Stimulated activated CD4-positive, alpha-beta T cell treated with anti-CD3 and anti-CD28 coated beads, Interleukin-1b, Interleukin-23, amount 100 ng/mL, for 1 hour (primary cell): ENCODE data around the gene SLC9A7.

ENCODE experiments used
- DNase-seq, 2 donors: peaks; one replicate each; pipeline ENCODE4 v3.0.0-alpha.2; 2020; ENCODE audit warnings: low read depth in 2 of 2

The SLC9A7 gene

DNA sequence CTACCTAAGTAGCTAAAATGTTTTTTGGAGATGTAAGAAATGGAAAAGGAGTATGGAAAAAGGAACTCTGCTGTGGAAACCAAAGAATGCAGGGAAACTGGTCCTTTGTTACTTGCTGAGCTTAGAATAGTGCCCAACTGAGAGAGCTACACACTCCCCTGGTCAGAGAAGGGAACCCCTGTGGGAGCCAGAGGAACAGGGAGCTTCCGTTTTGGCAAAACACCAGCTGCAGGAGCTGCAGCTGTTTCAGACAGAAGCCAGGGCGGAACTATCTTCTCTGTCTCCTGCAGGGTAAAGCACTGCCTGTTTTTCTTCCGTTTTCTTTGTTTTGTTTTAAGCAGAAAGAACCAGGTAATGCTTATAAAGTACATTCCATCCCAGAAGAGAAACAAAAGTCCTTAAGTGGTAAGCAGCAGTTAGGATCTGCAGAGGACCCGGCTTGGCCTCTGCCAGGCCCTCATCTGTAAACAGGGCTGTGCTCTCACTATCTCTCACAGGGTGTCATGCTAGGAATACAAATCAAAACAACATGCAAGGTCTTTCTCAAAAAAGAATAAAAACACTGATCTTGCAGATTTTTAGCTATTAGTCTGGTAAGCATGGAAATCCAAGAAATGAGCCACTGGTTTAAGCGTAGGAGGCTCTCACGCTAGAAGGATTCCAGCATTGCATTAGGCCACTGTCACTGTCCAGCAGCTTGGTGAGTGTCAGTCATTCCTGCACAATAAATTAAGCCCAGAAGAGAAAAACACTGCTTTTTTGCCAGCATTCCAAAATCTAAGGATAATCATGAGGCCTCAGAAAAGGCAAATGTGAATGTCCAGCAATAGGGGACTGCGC, 109.3 kb downstream of the SLC9A7 start:
- no peak for DNase-seq

DNA sequence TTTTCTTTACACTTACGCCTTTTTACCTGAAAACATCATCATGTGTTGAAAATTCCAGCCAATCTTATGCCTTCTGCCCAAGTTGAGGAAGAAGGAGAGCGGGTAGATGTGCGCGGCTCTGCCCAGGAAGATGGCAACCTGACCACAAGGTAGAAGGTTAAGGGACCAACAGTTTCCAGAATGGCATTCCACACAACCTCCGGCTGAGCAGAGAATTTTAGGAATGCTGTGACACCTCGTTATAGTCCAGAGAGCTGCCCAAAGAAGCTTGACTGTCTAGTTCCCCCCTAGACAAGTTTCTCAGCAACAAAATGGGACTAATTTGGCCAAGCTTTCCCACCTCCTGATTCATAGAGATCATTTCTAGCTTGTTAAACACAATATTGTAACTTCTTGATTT, 110.3 kb downstream of the SLC9A7 start:
- no peak for DNase-seq

DNA sequence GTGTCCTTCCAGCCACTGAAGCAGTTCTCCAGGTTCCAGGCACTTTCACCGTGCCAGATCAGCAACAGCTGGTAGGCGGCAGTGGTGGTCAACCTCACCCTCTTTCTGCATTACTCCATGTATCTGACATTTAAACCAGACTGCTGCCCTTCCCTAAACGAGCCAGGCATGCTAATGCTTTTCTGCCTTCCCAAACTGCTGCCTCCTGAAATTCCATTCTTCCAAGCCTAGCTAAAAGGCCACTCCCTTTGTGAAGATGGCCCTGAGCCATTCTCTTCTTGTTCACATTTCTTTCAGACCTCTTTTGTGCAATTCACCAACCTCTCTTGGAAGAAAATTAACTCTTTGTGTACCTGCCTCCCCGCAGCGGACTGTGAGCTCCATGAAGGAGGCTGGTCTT, 111.7 kb downstream of the SLC9A7 start:
- DNase-seq = no peak

DNA sequence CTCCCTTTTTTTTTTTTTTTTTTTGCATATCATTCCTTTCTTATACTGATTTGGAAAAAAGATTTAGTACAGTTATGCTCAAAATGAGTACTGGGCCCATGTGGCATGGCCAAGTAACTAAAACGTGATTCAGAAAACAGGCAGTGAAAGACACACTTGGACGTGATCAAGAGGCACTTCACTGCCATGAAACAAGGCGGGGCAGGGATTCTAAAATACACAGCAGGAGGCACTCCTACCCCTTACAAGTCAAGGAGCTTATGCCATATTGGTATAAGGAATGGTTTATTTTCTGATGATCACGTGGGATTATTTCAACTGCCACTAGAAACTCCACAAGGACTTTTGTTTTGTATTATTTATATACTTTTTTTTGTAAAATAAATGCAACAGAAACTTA, 113.3 kb downstream of the SLC9A7 start:
- no peak for DNase-seq

DNA sequence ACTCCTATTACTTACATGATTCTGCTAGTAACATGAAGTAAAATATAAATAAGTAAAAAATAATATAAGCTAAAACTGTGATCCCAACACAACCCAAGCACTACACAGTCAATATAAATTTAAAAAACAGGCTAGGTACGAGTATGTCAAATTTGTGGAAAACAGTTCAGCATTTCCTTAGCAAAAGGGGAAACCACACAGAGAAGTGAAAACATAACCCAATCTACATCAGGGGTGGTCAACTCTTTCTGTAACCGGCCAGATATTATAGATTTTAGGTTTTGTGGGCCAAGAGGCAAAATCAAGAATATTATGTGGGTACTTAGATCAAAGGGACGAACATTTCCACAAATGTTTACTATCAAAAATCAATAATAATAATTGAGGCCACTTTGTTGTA, 115.3 kb downstream of the SLC9A7 start:
- no peak for DNase-seq

DNA sequence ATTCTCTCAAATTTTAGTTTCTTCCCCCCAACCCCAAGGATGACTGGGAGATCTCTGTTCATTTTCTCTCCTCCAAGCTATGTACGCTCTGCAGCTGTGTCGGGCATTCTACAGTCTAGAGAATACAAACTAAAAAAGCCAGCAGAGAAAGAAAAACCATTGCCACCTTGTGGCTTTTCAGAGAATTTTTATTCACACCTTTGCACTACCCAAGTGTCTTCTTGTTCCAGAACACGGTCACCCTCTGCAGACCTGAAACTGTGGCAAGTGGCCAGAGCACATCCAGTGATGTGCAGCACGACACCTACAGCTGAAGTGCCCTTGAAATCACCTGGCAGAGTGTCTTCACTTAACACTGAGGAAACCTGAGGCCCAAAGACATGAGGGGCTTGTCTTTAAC, 116.8 kb downstream of the SLC9A7 start:
- no peak for DNase-seq

DNA sequence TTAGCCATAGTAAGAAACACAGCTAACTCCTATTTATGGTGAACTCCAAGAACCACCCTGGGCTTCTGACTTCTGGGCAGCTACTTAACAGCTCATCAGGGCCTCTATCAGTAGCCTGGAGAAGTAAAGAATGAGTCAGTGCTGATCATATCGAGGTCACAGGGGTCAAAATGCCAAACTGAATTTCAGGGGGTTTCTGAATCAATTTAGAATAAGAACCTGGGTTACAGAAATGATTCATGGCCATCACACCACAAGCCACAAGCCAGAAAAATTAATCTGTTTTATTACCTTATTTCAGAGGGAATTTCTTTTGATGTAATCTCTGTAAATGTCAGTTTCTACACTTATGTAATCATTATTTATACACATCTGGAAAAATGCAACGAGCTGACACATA, 121.0 kb downstream of the SLC9A7 start:
- no peak for DNase-seq

DNA sequence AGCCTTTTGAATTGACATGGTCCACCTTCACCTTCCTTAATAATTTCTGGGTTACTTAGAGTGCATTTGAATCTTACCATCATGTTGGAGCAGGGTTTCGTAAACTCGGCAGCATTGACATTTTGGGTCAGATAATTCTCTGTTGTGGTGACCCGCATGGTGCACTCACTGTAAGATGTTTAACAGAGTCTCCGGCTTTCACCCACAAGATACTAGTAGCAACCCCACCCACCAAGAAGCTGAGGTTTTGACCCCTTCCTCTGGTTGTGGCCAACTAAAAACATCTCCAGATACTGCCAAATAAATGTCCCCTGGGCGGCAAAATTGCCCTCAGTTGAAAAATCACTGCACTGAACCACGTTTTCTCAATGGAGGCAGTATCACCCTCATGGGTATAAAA, 122.7 kb downstream of the SLC9A7 start:
- no peak for DNase-seq

DNA sequence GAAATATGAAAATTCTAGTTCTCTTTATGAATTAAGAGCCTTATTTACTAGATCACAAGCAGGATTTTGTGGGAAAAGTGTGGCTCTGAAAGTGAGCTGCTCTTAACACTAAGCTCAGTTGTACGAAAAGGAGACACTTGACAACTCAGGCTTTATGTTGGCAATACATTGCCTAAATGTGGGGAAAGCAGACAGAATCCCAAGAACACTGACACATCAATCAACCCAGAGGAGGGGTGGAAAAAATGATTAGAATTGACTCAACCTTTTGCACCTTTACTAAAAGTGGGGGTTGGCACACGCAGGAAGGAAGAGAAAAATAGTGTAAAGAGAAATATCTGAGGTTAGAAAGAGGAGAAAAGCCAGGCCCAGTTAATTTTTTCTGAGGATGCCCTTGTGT, 123.7 kb downstream of the SLC9A7 start:
- no peak for DNase-seq

DNA sequence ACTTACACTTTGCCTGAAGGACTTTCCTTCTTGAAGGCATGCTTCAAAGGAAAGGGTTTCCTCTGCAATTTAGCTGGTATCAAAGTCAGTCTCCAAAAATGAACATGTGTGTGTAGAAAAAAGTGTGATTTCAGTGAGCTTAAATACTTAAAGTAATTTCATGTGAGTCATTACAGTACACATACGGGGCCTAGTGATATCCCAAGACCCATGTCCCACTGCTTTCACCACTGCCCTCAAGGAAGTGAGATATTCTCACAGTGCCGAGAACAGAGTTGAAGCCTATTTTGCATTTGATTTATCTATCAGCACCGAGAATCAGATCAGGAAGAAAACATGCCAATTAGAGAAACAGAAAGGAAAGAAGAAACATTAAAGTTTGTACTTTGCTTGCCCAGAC, 124.3 kb downstream of the SLC9A7 start:
- DNase-seq = no peak

DNA sequence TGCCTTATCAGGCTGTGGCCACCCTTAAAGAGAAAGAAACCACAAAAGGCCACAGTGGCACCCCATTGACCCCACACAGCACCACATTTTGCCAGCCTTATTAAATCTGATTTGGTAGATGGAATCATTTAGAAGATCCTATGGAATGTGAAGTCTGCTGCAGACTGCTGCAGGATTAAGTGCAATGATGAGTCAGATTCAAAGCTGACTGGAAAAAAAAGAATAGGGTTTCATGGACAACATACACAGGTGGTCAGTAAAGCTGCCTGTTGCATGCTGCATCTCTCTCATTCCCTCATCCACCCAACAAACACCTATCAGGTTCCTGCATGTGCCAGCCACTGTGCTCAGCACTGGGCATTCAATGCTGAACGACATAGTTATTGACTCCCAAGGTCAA, 128.8 kb downstream of the SLC9A7 start:
- DNase-seq = no peak

DNA sequence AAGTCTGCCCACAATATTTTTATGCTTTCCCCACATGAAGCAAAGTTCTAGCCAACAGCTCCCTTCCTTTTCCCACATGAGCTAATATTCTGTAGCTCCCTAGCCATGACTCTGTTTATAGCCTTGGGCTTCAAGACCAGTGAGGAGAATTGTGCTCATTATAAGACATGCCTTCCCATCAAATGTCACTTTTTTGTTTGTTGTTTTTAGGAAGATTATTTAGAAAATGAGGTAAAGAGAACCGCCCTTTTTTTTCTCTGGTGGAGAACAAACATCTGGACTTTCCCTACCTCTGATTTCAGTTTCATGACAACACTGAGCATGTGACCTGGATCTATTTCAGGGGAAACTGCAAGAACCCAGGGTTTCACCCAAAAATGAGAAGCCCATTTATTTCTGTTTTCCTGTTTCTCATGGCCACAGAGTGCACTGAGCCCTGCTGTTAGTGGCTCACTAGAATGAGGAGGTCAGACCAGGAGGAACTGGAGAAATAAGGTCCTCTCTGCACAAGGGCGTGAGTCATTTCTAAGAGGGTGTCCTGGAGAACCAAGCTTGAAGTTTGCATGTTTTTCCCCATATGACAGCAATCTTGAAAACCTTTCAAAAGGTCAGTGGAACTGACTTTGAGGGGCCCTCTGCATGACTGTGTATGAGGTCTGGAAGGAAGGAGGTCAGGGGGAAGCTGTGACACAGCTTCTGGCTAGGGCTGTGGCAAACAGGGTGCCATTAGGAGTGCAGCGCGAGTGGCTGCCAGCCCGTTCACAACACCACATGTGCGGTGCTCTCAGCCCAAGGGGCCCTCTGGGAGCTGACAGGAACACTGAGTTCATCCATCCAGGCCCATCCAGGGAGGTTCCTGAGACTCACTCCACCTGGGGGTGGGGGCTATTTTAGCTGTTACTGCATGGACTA, 130.2 kb downstream of the SLC9A7 start:
- DNase-seq = no peak

DNA sequence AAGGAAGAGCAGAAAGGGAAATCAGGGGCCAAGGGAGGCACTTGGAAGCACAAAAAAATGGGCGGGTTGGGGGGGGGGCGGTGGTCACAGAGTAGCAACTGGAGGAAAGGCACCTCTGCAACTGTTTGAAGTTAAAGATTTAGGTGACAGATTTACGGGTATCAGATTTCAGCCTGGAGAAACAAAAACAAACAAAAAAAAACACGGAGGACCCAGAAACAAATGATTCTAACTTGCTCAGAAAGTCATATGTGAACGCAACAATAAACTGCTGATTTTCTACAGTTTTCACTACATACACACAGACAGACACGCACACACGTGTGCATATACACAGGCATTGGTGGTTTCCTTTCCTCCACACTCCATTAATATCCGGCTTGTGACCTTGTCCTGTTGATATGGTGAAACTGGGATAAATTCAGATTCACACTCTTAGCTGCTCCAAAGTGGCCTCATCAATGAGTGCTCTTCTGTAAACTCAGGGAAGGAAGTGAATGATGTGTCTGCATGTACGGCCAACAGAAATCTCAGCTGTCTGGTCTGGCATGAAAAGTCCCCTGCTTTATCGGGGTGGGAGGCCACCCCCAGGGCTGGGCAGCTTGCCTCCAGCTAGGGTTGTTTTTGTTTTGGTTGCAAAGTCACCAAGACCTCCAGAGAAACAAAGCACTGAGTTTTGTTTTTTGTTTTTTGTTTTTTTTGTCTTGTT, 131.1 kb downstream of the SLC9A7 start:
- no peak for DNase-seq

DNA sequence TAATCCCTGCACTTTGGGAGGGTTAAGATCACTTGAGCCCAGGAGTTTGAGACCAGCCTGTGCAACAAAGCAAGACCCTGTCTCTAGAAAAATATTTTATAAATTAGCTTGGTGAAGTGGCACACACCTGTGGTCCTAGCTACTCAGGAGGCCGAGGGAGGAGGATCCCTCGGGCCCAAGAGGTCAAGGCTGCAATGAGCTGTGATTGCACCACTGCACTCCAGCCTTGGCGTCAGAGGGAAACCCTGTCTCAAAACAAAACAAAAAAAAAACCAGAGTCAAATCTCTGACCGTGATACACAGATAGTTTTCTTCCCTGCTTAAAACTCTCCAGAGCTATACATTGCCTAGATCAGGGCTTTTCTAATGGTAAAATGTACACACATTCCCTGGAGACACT, 131.9 kb downstream of the SLC9A7 start:
- no peak for DNase-seq

DNA sequence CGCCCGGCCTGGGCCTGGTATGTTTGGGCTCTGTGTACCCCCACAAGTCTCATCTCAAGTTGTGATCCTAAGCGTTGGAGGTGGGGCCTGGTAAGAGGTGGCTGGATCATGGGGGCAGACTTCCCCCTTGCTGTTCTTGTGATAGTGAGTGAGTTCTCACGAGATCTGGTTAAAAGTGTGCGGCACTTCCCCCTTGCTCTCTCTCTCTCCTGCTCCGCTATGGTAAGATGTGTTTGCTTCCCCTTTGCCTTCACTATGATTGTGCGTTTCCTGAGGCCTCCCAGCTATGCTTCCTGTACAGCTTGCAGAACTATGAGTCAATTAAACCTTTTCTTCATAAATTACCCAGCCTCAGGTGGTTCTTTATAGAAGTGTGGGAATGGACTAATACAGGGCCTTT, 132.4 kb downstream of the SLC9A7 start:
- DNase-seq = no peak

DNA sequence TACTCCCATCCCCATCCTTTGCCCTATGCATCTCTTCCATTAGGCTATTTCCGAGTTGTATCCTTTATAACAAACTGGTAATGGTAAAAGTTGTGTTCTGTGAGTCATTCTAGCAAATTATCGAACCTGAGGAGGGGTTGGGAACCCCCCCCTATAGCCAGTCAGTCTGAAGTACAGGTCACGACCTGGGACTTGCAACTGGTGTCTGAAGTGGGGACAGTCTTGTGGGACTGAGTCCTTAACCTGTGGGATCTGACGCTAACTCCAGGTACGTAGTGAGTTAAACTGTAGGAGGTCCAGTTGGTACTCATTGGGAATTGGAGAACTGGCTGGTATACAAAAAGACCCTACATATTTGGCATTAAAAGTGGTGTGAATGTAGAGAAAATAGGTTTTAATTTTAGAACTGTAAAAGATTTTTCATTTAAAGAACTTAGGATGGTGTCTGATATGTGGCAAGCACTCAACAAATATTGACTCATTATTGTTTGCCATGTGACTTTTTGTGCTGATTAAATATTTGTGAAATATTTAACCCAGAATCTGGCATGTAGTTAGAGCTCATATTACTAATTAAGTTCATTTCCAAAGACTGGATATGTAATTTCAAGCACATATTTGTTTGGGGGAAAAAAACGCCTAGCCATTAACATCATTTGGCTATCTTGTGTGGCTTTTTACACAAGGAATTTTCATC, 134.7 kb downstream of the SLC9A7 start:
- DNase-seq = no peak

DNA sequence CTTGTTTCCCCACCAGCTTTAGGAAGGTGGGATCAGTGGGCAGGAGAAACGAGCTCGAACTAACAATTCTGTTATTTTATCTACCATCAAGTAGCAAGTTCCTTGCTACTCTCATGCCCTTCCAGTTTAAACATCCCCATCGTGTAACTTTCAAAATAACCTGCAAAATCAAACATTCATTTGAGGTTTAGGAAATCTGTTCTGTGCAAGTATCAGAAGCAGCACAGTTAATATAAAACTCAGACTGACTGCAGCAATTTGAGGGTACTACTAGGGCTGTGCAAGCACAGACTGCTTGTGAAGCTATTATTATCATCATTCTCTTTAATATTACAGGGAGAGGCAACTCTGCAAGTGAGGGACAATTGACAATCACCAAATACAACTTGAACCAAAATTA, 137.3 kb downstream of the SLC9A7 start:
- DNase-seq = no peak

DNA sequence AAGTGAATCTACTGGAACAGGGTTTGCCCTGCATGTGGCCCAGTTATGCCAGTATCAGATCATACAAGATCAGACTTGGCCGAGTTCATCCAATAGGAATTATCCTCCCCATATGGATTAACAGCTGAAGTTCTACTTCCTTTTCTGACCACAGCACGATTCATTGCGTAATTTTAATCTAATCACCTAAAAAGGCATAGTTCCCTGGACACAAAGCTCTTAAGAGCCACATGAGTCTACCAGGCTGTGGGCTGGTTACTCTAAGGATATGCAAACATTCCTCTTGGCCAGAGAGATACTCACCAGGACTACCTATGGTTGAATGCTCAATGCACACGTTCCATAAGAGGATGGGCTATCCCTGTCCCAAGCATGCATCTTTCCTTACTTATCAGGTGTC, 138.4 kb downstream of the SLC9A7 start:
- DNase-seq = no peak

DNA sequence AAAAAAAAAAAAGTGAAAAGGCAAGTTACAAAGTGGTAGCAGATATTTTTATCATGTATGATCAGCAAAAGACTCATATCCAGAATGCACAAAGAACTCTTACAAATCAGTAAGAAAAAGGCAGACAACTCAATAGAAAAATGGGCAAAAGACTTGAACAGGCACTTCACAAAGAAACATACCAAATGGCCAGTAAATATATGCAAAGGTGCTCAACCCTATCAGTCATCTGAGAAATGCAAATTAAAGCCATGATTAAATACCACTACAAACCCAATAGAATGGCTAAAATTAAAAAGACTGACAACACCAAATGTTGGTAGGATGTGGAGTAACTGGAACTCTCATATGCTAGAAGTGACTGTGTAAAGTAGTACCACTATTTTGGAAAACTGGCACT, 140.0 kb downstream of the SLC9A7 start:
- DNase-seq = no peak

DNA sequence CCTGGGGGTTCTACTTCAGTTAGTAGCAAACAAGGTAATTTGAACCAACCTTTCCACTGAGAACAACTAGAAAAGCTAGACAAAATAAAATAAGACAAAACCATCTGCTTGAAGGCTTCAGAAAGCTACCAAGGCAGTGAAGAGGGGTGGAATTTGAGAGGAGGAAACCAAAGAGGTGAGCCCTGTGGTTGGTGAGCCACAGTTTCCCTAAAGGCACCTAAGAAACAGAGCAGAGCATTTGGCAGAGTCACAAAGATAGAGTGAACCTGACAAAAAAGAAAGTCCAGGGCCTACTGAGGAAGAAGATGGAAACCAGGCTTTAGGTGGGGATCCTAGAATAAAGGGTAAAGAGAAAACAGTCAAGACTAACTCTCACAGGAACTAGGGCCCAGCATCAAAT, 141.0 kb downstream of the SLC9A7 start:
- DNase-seq = no peak

DNA sequence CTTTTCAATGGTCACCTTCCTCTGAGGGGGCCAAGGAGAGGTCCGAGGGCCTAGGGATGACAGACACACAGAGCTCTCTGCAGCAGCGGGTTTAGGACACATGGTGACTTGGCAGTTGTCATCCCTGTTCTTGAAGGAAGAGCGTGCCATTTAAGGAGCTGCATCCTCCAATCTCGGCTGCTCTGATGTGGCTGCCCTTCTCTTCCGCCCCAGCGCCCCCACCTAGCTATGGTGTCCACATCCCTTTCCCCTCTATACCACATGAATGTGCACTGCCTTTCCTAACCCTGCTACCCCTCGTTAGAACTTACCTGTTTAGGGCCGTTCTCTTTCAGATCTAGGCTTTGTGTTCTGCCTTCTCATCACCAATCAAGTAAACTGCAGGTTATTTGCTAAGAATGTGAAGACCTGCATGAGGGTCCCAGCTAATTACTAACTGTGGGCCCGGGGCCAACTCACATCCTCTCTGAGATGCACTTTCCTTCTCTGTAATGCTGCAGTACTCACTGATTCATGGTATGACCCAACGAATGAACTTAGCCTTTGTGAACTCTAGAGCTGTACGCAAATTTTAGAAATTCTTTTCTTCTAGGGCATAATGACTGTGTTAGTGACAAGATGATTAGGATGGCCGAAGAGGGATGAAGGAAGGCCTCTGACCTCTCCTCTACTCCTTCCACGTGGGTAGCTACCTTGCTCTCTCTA, 147.1 kb downstream of the SLC9A7 start:
- DNase-seq = no peak
